GM21381 (cell line): ENCODE measurements around the gene ZKSCAN1.
"Not testable (repeated sequence)": the region's sequence is repeated elsewhere in the genome, so short reads cannot be mapped to it uniquely, and the experiment has no call there.

Experiments
- ATAC-seq: cut with Tn5 transposase; IDR thresholded peaks from one replicate; pipeline ENCODE4 v1.9.1; 2021; ENCODE audit warnings: mild to moderate bottlenecking, moderate library complexity; ENCODE audit not compliant: unreplicated experiment

ZKSCAN1 gene

DNA sequence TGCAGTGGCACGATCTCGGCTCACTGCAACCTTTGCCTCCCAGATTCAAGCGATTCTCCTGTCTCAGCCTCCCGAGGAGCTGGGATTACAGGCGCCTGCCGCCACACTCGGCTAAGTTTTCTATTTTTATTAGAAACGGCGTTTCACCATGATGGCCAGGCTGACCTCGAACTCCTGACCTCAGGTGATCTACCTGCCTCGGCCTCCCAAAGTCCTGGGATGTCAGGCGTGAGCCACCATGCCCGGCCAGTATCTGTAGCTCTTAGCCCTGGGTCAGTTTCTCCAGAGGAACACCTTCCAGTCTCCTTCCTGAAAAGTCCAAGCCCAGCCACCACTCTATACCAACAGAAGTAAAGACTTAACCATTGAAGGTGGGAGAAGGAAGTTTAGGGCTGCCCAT is 15.2 kb upstream of the ZKSCAN1 start:
- ATAC-seq, result no peak

DNA sequence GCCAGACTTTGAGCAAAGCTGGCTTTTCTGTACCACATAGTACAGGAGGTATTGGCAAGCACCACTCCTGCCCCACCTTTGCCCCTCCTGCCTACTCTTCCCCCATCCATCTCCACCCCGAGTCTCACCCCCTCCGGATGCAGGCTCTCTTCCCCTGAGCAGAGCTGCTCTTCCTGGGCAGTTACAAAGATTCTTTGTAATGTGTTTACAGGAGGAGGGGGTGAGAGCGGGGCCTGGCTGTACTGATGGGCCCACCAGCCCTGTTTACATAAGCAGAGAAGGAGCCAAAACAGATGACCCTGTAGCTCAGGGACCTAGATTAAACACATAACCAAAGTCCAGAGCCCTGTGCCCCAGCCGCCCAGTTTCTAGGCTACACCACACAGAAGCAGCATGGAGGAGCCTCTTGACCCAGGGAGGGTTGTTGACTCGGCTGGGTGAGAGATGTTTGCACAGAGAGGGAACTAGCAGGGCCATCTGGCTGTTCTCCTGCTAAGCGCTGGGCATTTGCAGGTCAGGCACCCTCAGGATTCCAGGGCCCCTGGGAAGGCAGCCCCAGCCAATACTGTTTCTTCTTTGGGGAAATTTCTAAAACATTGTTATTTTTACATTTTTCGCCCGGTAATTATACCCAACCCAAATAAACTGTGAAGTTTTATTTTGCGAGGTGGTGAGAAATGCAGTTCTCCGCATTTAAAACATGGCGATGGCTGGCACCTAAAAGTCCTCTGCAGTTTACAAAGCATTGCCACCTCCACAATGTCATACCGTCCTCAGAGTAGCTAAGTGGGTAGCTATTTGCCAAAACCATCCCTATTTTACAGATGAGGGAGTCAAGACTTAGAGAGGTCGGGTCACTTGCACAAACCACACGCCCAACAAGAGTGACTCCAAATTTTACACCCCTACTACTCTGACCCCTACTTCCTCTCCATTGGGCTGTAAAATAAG is 11.4 kb upstream of the ZKSCAN1 start:
- no peak for ATAC-seq

DNA sequence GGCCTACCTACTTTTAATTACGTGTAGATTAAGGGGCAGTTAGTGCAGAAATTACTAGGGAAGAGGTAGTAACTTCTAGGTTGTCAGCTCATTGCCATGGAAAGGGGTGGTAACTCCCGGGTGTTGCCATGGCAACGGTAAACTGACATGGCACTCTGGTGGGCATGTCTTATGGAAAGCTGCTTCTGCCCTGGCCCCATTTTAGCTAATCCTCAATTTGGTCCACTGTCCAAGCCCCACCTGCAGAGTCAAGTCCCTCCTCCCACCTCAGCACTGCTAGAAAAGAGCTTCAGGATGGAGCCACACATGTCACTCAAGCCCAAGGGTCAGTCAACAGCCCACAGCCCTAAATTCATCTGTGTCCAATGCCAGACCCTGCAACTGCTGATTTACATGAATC is 7.5 kb upstream of the ZKSCAN1 start:
- ATAC-seq, result no peak

DNA sequence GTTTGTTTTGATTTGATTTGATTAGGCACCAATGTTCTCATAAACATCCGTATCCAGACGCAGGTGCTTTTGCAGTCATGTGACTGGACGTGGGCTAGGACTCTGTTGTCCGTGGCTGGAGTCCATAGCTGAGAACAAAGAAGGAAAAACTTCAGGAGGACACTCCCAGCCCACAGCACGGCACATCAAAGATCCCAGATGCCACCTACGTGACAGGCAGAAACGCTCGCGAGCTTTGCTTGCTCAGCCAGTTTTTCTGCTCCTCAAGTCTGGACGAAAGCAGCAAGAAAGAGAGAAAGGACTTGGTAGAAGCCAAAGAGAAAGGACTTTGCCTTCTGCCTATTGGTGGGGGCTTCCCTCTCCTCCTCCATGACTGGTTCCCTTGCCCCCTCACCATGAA is 6.9 kb upstream of the ZKSCAN1 start:
- ATAC-seq, result no peak

DNA sequence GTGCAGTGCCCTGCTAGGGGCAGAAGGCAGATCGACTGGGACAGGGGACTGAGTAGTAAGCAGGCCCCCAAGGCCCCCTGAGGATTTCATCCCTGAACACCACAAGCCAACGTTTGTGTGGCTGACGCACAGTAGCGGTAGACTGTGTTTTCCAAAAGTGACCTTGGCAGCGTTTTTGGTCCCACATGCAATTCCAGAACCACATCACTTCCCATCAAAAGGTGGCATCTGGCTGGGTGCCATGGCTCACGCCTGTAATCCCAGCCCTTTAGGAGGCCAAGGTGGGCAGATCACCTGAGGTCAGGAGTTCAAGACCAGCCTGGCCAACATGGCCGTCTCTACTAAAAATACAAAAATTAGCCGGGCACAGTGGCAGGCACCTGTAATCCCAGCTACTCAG is 5.4 kb upstream of the ZKSCAN1 start:
- not testable (repeated sequence) for ATAC-seq

DNA sequence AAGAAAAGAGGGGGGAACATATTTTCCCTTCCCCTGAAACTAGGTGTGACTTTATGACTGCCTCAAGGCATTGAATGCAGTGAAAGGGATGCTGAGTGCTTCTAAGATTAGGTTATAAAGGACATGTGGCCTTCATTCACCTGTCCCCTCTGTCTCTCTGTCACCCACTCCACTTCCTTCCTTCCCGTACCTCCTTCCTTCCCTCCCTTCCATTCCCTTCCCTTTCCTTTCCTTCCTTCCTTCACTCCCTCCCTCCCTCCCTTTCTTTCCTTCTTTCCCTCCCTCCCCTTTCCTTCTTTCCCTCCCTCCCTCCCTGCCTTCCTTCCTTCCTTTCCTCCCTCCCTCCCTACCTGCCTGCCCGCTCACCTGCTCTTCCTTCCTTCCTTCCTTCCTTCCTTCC is 4.5 kb upstream of the ZKSCAN1 start:
- ATAC-seq, result no peak

DNA sequence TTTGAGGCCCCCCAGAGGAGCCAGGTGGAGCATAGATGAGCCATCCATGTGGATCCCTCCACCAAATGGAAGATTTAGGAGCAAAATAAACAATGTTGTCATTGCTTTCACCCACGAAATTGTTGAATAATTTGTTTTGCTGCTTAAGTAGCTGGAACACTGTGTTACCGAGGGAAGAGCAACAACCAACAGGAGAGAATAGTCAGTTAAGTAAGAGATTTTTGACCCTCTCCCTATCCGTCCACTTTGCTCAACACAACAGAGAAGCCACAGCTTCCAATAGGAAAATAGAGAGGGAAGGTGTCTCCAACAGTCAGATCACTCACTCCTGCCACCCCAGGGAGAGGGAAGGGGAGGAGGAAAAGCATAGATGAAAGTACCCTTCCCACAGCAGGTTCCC is 3.9 kb upstream of the ZKSCAN1 start:
- ATAC-seq, result no peak

DNA sequence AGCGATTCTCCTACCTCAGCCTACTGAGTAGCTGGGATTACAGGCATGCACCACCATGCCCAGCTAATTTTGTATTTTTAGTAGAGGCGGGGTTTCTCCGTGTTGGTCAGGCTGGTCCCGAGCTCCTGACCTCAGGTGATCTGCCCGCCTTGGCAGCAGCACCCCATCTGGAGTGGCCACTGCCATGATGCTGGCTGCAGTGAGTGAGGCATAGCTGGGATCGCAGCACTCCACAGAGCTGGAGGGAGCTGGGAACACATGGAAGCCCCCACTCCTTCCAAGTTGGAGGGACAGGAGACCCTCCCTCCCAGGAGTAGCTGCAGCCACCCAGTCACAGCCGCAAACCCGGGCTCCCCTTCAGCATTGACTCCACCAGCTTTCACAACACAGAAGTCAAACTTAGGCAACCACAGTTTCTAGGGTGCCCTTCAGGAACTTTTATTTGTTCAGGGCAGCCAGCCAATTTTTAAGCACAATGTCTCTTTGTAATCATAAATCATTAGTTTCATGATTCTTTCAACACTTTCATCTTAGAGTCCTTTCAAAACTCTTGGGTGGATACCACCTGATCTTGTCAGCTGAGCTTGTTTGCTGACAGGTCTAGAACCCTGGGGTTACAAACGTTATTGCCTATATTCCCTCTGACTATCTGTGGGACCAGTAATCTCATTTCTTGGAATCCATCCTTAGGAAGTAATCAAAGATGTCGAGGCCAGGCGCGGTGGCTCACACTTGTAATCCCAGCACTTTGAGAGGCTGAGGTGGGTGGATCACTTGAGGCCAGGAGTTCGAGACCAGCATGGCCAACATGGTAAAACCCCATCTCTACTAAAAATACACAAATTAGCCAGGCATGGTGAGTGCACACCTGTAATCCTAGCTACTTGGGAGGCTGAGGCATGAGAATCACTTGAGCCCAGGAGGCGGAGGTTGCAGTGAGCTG is 2.7 kb upstream of the ZKSCAN1 start:
- not testable (repeated sequence) for ATAC-seq

DNA sequence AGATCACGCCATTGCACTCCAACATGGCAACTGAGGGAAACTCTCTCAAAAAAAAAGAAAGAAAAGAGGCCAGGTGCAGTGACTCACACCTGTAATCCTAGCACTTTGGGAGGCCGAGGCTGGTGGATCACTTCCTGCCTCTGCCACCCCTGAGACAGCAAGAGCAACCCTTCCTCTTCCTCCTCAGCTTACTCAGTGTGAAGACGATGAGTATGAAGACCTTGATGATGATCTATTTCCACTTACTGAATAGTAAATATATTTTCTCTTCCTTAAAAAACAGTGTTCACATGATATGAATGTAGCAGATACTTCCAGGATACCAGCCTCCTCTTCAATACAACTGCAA is 2.1 kb upstream of the ZKSCAN1 start:
- ATAC-seq, result no peak

DNA sequence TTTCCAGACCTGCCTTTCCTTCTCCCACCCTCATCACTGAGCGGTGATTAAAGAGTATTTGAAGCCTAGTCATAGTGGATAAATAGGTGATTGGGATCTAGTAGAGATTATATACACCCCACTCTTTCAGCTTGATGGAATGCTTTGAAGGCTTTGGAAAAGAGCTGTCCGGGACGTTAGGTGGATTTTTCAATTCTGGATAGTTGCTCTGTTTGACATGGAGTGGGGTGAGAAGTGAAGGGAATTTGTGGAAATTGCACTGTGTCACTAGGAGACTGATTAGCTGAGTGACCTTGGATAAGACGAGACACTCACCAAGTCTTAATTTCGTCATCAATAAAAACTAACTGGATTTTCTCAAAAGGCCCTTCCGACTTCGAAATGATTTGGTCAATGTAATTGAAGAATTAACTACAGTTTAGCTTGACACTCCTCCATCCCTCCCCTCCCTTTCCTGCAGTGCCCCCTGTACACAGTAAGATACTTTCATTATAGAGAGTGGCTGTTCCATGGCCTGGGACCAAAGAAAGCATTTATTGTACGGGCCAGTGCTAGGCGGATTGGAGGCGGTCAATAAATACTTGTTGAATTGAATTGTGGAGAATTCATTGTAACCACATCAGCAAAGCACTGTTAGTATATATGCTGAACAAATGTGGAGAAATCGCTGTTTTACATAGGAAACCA is 962 bp downstream of the ZKSCAN1 start:
- ATAC-seq, result no peak

DNA sequence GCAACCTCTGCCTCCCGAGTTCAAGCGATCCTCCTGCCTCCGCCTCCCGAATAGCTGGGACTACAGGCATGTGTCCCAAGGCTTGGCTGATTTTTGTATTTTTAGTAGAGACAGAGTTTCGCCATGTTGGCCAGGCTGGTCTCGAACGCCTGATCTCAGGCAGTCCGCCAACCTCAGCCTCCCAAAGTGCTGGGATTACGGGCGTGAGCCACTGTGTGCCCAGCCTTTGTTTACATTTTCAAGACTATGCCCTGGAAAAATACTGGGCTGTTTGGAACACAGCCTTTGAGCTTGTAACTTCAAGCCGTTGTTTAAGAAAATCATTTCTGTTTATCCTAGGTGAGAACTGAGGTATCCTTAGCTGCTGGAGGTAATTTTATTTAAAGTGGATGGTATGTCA is 1.9 kb downstream of the ZKSCAN1 start:
- no peak for ATAC-seq

DNA sequence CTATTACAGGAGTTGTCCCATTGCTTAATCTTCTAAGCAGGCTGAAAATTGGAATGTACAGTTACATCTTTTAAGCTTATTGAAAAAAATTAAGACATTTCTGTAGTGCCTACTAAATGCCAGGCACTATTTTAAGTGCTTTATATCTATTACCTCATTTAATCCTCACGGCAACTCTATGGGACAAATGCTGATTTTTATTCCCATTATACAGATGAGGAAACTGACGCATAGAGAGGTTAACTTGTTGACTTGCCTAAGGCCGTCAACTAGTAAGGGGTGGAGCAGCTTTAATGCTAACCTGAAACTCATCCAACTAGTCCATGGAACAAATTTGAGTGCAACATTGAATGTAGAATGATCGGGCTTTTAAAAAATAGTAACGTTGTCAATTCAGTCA is 2.5 kb downstream of the ZKSCAN1 start:
- no peak for ATAC-seq

DNA sequence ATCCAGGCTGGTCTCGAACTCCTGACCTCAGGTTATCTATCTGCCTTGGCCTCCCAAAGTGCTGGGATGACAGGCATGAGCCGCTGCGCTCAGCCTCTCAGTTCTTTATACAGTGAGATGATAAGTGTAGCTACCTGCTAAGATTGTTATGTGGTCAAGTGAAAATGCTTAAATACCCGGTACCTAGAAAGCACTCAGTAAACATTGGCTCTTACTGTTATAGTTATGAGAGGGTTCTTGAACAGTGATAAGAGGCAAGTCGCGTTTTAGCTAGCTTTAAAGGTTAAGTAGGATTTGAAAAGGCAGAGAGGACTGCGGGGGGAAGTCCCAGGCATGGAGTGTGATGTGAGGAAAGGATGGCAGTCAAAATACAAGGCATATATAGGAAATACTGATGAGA is 4.5 kb downstream of the ZKSCAN1 start:
- ATAC-seq, result no peak

DNA sequence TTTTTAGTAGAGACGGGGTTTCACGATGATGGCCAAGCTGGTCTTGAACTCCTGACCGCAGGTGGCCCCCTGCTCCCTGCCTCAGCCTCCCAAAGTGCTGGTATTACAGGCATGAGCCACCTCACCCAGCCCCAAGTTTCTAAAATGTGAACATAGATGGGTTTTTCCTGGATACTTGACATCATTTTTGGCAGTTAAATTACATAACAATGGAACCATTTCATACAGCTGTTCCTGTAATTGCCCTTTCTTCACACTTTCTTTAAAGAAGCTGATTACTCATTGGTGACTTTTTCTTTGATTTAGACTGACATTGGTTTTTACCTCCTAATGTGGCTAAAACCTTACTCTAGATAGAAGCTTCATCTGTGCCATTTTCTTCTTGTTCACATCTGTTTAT is 5.9 kb downstream of the ZKSCAN1 start:
- no peak for ATAC-seq

DNA sequence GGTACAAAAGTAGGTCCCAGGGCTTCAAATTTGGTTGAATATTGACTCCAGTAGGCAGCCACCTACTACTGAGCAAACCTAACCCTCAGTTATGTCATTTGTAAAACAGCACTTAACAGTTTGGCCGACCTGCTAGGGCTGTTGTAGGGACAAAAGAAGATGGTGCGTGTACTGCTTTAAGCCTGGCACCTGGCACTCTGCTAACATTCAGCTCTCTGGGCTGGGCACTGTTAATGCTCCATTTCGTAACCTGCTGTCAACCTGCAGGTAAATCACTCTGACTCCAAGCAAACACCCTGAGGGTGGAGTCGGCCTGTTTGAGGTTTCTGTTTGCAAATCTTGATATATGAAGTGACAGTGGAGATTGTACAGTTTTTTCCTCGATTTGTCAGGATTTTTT is 7.2 kb downstream of the ZKSCAN1 start:
- ATAC-seq, result no peak

DNA sequence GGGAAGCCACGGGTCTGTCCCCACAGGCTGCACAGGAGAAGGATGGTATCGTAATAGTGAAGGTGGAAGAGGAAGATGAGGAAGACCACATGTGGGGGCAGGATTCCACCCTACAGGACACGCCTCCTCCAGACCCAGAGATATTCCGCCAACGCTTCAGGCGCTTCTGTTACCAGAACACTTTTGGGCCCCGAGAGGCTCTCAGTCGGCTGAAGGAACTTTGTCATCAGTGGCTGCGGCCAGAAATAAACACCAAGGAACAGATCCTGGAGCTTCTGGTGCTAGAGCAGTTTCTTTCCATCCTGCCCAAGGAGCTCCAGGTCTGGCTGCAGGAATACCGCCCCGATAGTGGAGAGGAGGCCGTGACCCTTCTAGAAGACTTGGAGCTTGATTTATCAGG is 8.1 kb downstream of the ZKSCAN1 start:
- no peak for ATAC-seq

DNA sequence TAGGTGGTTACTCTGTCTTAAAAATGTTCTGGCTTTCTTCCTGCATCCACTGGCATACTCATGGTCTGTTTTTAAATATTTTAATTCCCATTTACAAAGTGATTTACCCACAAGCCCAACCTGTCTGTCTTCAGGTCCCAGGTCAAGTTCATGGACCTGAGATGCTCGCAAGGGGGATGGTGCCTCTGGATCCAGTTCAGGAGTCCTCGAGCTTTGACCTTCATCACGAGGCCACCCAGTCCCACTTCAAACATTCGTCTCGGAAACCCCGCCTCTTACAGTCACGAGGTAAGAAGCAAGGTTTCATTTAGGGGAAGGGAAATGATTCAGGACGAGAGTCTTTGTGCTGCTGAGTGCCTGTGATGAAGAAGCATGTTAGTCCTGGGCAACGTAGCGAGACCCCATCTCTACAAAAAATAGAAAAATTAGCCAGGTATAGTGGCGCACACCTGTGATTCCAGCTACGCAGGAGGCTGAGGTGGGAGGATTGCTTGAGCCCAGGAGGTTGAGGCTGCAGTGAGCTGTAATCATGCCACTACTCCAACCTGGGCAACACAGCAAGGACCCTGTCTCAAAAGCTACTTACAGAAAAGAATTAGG is 8.7 kb downstream of the ZKSCAN1 start:
- ATAC-seq, result no peak

DNA sequence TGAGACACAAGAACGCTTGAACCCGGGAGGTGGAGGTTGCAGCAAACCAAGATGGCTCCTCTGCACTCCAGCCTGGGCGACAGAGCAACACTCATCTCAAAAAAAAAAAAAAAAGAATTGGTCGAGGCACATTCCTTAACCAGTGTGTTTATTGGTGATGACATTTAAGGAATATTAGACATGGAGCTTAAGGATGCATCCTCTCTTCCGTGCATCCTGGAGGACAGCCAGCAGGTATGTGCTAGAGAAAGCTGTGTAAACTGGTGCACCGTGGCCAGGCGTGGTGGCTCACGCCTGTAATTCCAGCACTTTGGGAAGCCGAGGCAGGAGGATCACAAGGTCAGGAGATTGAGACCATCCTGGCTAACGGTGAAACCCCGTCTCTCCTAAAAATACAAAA is 11.8 kb downstream of the ZKSCAN1 start:
- ATAC-seq, result no peak

DNA sequence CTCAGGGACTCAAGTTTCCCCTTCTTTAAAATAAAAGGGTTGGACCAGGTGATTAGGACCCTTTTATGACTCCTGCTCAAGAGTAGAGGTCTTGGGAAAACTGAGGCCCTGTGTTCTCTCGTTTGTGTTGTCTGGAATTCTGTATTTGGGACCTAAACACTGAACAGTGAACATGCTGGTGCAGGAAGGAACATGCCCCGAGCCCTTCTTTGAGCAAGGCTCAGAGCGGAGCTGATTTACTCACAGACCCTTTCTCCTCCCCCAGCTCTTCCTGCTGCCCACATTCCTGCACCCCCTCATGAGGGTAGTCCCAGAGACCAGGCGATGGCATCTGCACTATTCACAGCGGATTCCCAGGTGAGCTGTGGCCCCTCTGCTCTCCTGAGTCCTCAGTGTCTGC is 14.2 kb downstream of the ZKSCAN1 start:
- no peak for ATAC-seq

DNA sequence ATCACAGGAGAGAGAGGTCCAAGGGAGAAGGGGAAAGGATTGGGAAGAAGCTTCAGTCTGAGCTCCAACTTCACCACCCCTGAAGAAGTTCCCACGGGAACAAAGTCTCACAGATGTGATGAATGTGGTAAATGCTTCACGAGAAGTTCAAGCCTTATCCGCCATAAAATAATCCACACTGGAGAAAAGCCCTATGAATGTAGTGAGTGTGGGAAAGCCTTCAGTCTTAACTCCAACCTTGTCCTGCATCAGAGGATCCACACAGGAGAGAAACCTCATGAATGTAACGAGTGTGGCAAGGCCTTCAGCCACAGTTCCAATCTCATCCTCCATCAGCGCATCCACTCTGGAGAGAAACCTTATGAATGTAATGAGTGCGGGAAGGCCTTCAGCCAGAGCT is 18.1 kb downstream of the ZKSCAN1 start:
- ATAC-seq, result no peak
